ENCODE data around the gene FGD5.

DNA sequence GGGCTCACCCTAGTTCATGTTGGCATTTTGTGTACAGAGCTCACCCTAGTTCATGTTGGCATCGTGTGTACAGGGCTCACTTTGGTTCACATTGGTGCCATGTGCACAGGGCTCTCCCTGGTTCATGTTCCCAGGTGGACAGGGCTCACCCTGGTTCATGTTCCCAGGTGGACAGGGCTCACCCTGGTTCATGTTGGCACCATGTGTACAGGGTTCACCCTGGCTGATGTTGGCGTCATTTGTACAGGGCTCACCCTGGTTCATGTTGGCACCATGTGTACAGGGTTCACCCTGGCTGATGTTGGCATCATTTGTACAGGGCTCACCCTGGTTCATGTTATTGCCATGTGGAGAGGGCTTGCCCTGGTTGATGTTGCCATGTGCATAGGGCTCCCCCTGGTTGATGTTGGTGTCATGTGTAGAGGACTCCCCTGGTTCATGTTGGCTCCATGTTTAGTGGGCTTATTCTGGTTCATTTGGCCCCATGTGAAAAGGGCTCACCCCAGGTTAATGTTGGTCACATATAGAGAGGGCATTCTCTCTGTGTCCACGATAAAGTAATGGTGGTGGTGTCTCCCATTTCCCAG is 97.0 kb downstream of the FGD5 start:
- TF ChIP-seq, protein P1, sequence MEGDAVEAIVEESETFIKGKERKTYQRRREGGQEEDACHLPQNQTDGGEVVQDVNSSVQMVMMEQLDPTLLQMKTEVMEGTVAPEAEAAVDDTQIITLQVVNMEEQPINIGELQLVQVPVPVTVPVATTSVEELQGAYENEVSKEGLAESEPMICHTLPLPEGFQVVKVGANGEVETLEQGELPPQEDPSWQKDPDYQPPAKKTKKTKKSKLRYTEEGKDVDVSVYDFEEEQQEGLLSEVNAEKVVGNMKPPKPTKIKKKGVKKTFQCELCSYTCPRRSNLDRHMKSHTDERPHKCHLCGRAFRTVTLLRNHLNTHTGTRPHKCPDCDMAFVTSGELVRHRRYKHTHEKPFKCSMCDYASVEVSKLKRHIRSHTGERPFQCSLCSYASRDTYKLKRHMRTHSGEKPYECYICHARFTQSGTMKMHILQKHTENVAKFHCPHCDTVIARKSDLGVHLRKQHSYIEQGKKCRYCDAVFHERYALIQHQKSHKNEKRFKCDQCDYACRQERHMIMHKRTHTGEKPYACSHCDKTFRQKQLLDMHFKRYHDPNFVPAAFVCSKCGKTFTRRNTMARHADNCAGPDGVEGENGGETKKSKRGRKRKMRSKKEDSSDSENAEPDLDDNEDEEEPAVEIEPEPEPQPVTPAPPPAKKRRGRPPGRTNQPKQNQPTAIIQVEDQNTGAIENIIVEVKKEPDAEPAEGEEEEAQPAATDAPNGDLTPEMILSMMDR (IDR thresholded peaks at IDR 0.05), result peak; percentile 26; the same call in 1 of the 2 replicates
- TF ChIP-seq ZFX (IDR thresholded peaks at IDR 0.05; ENCODE audit: borderline replicate concordance), result no peak
